Articular chondrocyte of knee joint (primary cell): Measurements from ENCODE around the gene PZP. TPM values are rescaled to one million over a fixed set of nuclear protein-coding genes. Genes with fewer than 3 reads are reported as not detected.

Experiments used
- total RNA-seq: library from RNA; depleted of rRNA; stranded (reverse); fragments of >200 nt; gene quantifications from 2 replicates; pipeline ENCODE4 v1.2.3, GENCODE V29; 2012

The PZP gene
- total RNA-seq: not detected in 2 replicates

GRCh38 chr12:9208229-9208628, at the start of gene PZP:
Gene PZP (minus strand): TSS chr12:9208395. CDS start chr12:9208341, 54 bp downstream.

GRCh38 chr12:9115731-9116559, 92.2 kb downstream of the PZP start, which contains the start of gene A2M:
Gene A2M (minus strand): TSS chr12:9115919. CDS start chr12:9115849, 70 bp downstream.

Other genes with a start within 250 kb of the PZP start
- 0.22 and 0.52 TPM in 2 replicates for gene KLRG1, start 218.8 kb downstream of the PZP start, total RNA-seq
- gene A2M, start 92.5 kb downstream of the PZP start, total RNA-seq: 3.9 and 6.5 TPM in 2 replicates